ENCODE measurements around the gene CHAF1B. TPM values are rescaled to one million over a fixed set of nuclear protein-coding genes. Genes with fewer than 3 reads are reported as not detected.
"Not testable (repeated sequence)": the region's sequence is repeated elsewhere in the genome, so short reads cannot be mapped to it uniquely, and the experiment has no call there.

CHAF1B gene
- 0.67 and 1.3 TPM in 2 replicates for total RNA-seq
- polyA plus RNA-seq (2012), result 0.88 TPM

DNA sequence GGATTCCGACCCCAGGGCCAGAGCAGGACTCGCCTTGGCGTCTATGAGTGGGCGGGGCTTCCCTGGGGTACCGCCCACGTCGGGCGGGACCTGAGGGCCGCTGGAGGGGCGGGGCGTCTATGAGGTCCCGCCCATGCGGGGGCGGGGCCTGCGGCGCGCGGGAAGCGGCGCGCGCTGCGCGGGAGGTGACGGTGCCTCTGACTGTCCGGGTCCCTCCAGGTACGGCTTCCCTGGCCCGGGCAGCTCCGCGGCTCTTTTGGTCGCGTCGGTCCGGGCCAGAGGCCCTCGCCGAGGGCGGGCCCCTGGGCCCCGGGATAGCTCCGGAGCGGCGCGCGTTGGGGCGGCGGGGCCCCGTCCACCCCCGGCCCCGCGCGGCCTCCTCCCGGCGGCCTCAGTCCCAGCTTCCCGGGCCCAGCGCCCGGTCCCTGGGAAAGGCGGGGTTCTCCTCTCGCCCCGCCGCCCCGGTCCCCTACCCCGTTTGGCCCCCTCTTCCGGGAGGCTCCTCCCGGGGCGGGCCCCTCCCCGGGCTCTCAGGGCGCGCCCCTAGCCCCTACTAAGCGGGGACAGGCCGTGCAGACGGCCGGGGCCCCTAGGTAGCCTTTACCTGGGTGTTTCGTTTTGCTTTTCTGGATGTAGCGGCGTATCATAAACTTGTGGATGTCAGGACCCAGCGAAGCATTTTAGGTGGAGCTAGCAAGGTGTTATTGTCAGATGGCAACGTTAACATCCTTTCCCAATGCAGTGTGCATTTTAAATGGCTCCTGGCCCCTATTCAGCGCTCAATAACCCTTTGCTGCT is at the start of gene CHAF1B:
Gene CHAF1B, plus strand, starts transcription at position 160 of the 798 bp plus-strand sequence. CDS start 745 bp downstream, outside the sequence.
- peak; percentile 56 for DNase-seq (ENCODE audit: low read depth)

DNA sequence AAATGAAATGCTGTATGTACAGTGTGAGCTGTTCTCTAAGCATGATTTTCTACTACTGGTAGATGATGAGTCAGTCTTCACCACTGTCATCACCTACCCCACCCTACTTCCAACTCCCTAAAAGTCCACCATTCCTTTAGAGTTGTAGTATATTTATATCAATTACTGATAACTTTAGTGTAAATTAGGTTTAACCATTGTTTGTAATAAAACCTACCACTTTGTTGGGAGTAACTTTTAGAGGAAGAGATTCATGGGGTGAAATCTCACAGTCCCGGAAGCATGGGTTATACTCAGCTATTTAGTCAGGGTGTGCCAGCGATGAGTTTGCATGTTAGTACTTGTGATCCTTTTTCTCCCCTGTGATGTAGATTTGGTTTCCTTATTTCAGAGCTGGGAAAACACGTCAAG is 48.1 kb upstream of the CHAF1B start:
- DNase-seq (ENCODE audit: low read depth), result peak; percentile 28

DNA sequence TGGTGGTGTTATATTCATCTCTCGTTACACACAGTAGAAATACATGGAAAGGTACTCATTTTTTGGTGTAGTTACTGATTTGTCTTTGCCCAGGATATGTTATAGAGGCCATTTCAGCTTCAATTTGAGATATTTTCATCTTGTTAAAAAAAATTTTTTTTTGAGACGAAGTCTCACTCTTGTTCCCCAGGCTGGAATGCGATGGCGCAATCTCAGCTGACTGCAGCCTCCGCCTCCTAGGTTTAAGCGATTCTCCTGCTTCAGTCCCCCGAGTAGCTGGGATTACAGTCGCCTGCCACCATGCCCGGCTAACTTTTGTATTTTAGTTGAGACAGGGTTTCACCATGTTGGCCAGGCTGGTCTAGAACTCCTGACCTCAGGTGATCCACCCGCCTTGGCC is 46.2 kb upstream of the CHAF1B start:
- DNase-seq (ENCODE audit: low read depth), result no peak

DNA sequence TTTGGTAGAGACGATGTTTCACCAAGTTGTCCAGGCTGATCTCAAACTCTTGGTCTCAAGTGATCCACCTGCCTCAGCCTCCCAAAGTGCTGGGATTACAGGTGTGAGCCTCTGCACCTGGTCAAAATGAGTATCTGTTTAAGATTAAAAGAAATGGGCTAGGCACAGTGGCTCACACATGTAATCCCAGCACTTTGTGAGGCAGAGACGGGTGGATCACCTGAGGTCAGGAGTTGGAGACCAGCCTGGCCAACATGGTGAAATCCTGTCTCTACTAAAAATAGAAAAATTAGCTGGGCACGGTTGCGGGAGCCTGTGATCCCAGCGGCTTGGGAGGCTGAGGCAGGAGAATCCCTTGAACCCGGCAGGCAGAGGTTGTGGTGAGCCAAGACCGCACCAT is 42.6 kb upstream of the CHAF1B start:
- not testable (repeated sequence) for DNase-seq (ENCODE audit: low read depth)

DNA sequence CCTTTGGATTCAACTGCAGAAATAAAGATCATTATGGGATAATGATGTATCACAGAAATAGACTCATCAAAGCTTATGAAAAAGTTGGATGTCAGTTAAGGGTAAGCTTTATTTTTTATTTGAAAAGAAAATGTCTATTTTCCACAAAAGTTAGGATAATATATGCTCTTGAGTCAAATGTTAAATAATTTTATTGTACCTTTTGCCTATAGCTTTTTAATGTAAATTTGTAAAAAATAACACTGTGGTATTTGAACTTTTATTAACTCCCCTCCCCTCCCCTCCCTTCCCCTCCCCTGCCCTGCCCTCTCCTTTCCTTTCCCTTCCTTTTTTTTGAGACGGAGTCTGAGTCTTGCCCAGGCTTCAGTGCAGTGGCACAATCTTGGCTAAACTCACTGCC is 40.3 kb upstream of the CHAF1B start:
- no peak for DNase-seq (ENCODE audit: low read depth)

DNA sequence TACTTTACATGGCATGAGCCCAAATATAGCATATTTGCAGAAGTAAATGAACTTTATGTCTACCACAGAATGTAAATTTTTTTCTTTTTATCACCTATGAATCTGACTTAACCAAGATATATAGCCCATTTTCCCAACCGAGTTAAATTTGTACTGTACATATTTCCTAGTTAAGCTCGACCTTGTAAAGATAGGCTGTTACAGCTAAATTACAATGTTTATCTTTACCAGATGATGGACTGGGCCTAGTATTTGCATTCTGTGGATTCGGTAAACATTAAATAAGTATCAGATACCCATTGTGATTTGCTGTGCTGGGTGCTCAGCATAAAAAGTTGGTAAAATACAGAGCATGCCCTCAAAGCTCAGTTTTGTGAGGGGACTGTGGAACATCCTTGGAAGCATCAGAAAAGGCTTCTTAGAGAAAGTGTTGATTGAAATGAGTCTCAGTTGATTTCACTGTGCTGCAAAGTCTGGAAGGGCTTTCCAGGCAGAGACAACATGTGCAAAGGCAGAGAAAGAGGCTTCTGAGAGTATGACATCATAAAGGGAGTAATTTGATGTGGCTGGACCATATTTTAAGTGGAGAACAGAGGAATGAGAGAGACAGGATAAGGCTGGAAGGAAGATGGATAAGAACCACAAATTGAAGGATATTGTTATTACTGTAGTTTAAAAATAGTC is 37.8 kb upstream of the CHAF1B start:
- DNase-seq (ENCODE audit: low read depth), result no peak

DNA sequence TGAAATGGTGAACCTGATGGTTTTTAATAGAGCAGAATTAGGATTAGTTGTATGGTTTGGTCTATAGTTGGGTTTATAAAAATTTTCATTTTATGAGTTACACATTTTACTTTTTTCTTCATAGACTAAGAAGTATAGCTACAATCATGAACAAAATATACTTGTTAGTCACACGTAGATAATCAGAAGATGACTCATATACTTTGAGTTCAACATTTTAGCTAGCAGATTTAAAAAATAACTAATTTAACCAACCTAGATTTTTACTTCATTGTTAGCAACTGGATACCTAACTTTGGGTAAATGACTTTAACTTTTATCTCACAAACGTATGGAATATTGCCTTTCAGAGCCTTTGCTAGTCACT is 37.2 kb upstream of the CHAF1B start:
- no peak for DNase-seq (ENCODE audit: low read depth)

DNA sequence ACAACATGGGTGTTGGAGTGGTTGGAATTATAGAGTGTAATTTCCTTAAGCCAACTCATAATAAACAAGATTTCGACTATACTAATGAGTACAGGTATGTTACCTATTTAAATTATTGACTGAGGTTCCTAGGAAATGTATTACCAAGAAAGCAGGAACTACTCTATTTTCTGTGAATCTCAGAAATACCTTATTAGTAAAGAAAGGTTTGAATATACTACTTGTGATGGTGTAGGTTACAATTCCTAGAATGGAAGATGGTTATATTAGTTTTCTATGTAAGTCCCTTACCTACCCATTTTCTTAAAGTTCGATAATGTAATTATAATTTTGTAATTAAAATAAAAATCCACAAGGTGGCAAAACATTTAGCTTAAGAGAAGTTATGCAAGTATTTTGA is 35.9 kb upstream of the CHAF1B start:
- DNase-seq (ENCODE audit: low read depth), result no peak

DNA sequence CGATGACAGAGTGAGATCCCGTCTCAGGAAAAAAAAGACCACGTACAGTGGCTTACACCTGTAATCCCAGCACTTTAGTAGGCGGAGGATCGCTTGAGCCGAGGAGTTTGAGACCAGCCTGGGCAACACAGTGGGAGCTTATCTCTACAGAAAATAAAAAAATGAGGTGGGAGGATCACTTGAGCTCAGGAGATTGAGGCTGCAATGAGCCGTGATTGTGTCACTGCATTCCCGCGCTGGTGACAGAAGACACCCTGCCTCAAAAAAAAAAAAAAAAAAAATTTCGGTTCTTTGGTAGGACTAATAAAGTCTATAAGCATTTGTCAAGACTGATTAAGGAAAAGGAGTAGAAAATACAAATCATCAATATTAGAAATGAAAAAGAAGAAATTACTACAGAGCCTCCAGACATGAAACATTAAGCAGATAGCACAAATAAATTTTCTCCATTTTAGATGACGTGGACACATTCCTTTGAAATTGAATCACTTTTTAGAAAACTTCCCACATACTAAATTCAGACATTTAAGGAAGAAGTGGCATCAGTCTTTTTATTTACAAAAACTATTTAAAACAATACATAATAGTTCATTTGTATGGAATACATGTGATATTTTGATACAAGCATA is 34.8 kb upstream of the CHAF1B start:
- peak; percentile 29 for DNase-seq (ENCODE audit: low read depth)

DNA sequence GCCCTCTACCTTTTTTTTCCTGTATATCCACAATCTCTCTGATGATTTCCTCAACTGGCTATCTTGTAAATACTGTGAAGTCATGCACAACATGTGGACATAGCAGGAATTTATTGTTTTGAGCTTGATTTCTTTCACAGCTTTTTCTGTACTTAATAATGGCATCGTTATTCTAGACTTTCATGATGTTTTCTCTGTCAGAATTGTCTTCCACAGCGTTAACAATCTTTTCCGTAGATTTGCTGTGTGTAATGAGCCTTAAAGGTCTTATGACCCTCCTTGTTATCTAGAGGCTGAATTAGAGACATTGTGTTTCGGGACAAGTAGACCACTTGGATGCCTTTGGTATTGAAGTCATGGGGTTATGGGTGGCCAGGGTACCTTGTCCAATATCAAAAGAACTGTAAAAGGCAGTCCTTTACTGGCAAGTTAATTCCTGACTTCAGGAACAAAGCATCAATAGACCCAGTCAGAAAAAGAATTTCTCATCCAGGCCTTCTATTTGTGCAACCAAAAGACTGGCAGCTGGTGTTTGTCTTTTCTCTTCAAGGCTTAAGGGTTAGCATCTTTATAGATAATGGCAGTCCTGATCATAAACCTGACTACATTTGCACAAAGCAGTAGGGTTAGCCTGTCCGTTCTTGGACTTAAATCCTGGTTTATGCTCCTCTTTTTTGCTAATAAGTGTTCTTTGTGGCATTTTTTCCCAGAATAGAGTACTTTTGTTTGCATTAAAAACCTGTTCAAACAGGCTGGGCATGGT is 30.1 kb upstream of the CHAF1B start:
- DNase-seq (ENCODE audit: low read depth), result no peak

DNA sequence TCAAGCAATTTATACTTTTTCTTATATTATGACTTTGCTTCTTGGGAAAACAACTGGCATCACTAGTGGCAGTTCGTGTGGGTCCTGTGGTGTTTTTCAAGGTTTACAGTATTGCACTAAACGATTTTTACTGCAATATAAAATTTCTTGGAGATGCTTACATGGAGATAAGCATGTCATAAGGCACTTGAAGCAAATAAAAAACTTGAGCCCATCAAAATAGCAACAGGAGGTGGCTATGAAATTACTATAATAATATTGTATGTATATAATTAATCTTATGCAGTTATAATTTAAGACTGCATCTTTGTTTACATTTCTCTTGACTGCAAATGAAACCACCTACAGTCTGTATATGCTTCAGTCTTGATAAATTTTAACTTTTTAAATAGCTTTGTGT is 29.3 kb upstream of the CHAF1B start:
- no peak for DNase-seq (ENCODE audit: low read depth)

DNA sequence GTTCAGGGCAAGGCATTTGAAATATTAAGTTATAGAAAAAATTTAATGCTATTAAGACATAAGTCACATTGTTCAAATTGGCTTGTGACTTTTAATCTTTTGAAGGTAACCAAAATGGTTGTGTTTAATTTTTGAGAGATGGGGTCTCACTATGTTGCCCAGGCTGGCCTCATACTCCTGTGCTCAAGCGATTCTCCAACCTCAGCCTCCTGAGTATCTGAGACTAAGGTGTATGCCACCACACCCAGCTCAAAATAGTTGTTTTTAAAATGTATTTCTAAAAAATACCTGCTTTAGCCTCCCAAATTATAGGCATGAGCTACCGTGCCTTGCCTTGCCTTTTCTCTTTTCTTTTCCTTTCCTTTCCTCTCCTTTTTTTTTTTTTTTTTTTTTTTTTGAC is 26.0 kb upstream of the CHAF1B start:
- DNase-seq (ENCODE audit: low read depth), result no peak

DNA sequence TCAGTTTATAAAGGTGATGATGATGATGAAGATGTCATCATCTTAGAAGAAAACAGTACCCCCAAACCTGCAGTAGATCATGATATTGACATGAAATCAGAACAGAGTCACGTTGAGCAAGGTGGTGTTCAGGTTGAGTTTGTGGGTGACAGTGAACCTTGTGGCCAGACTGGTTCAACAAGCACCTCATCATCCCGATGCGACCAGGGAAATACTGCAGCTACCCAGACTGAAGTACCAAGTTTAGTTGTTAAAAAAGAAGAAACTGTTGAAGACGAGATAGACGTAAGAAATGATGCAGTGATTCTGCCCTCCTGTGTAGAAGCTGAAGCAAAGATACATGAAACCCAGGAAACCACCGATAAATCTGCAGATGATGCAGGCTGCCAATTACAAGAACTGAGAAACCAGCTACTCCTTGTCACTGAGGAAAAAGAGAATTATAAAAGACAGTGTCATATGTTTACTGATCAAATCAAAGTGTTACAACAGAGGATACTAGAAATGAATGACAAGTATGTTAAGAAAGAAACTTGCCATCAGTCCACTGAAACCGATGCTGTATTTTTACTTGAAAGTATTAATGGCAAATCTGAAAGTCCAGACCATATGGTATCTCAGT is 16.0 kb upstream of the CHAF1B start:
- DNase-seq (ENCODE audit: low read depth), result no peak

DNA sequence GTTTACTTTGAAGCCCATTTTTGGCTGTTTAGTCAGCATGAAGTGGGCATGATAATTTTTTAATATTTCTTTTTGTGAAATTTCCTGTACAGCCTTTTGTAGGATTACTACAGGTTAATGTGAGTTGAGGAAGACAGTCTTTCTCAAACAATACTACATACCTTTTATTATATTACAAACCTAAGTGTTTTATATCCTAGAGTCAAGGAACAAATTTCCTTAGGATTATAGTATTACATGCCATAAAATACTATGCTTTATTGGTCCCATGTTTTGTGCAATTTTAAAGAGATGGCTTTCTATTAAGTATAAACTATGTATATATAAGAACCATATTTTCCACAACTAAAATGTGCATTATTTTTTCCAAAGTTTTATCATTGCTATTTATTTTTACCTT is 9.2 kb upstream of the CHAF1B start:
- no peak for DNase-seq (ENCODE audit: low read depth)

DNA sequence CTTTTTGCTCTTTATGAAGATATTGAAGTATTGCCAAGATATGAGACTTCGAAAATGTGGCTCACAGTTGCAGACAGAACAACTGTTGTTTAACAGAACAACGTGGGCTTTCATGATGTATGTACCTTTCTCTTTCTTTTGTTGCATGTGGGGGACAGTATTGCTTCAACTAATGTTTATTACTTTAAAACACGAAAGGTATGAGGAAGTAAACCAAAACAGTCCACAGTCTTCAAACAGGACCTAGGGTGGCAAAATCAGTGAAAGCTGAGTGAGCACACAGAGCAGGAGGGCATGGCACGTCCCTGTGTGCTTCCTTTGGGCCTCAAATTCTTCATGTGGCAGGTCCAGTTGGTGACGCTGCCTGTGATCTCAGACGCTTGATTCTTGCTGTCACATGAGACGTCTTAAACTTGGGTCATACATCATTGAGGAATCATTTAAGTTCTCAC is 7.8 kb upstream of the CHAF1B start:
- no peak for DNase-seq (ENCODE audit: low read depth)

DNA sequence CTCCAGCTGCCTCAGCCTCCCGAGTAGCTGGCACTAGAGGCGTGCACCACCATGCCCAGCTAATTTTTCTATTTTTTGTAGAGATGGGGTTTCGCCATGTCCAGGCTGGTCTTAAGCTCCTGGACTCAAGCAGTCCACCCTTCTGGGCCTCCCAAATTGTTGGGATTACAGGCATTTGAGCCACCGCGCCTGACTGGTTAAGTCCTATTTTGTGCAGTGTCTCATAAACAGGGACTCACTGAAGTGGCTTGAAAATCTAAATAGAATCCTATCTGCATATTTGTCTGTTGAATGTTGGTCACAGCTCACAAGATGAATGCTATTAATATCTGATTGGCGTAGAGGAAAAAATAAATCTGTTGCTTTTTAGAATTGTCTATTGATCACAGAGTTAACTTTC is 5.9 kb upstream of the CHAF1B start:
- DNase-seq (ENCODE audit: low read depth), result peak; percentile 12

DNA sequence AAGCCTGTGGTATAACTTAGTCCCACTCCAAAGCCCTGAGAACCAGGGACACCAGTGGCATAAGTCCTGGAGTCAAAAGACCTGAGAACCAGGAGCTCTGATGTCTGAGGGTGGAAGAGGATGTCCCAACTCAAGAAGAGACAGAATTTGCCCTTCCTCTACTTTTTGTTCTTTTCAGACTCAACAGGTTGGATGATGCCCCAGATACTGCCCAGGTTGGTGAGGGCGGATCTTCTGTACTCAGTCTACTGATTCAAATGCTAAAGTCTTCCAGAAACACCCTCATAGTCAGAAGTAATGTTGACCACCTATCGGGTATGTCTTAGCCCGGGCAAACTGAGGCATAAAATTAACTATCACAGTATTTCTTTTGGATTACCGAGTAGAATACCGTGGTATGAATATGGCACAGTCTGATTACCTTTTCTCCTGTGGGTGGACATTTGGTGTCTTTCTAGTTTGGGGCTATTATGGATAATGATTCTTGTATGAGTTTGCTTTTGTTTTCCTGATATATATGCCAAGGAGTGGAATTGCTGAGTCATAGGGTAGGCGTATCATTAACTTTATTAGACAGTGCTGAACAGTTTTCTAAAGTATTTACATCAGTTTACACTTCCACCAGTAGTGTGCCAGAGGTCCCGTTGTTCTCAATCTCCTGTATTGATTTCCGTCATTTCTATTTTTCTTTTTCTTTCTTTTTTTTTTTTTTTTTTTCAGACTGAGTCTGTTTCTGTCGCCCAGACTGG is 3.2 kb upstream of the CHAF1B start:
- no peak for DNase-seq (ENCODE audit: low read depth)

DNA sequence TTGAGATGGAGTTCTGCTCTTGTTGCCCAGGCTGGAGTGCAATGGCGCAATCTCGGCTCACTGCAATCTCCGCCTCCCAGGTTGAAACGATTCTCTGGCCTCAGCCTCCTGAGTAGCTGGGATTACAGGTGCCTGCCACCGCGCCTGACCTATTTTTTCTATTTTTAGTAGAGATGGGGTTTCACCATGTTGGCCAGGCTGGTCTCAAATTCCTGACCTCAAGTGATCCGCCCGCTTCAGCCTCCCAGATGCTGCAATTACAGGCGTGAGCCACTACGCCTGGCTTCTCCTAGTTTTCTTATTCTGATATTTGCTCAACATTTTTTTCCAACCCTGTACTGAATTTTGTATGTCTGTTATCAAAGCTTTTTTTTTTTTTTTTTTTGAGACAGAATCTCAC is 2.5 kb upstream of the CHAF1B start:
- DNase-seq (ENCODE audit: low read depth), result peak; percentile 28

DNA sequence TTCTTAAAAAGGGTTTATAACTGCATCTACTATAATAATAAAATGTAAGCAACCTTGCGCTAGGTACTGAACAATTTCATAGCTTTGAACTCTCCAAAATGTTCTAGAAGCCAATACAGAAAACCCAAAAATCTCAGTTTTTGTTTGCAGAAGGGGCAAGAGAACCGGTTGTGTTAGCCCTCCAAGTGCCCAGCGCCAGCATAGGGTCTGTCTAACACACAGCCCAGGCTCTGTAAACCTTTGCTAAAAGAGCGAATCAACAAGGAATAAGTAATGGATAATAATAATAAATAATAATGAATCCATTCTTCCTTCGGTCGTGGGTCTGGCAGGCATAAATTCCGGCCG is 333 bp upstream of the CHAF1B start:
- DNase-seq (ENCODE audit: low read depth), result no peak

DNA sequence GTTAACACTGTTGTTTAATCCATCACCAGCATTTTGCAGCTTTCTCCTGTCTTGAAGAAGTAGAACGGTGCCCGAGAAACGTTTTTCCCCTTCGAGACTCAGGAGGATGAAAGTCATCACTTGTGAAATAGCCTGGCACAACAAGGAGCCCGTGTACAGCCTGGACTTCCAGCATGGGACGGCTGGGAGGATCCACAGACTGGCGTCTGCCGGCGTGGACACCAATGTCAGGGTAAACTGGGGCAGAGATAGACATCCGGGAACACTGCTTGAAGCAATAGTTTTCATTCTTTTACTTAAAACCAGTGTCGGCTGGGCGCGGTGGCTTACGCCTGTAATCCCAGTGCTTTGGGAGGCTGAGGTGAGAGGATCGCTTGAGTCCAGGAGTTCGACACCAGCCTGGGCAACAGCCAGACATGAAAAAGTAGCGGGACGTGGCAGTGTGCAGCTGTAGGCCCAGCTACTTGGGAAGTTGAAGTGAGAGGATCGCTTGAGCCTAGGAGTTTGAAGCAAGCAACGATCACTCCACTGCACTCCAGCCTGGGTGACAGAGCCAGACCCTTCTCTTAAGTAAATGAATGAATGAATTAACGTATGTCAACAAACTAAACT is 945 bp downstream of the CHAF1B start:
- DNase-seq (ENCODE audit: low read depth), result no peak

Measured in myocyte (in vitro differentiated cells).